Glutamatergic neuron (in vitro differentiated cells): ENCODE measurements around the gene CYBRD1. TPM values are rescaled to one million over a fixed set of nuclear protein-coding genes. Genes with fewer than 3 reads are reported as not detected.
"Not testable (repeated sequence)": the region's sequence is repeated elsewhere in the genome, so short reads cannot be mapped to it uniquely, and the experiment has no call there.

Experiments used
- DNase-seq: peaks from one replicate; pipeline ENCODE4 v3.0.0; 2022
- H3K27ac Mint-ChIP-seq: one replicate; pipeline ENCODE4 v1.8.0; 2020; ENCODE audit warnings: mild to moderate bottlenecking, mixed read lengths, inconsistent platforms; ENCODE audit not compliant: unreplicated experiment
- H3K27me3 Mint-ChIP-seq: one replicate; pipeline ENCODE4 v1.8.0; 2020; ENCODE audit warnings: mild to moderate bottlenecking, moderate library complexity, mixed read lengths, inconsistent platforms; ENCODE audit not compliant: unreplicated experiment
- H3K36me3 Mint-ChIP-seq: one replicate; pipeline ENCODE4 v1.8.0; 2020; ENCODE audit warnings: mild to moderate bottlenecking, mixed read lengths, inconsistent platforms; ENCODE audit not compliant: unreplicated experiment
- H3K4me1 Mint-ChIP-seq: one replicate; pipeline ENCODE4 v1.8.0; 2020; ENCODE audit warnings: mild to moderate bottlenecking, low read depth, mixed read lengths, inconsistent platforms; ENCODE audit not compliant: unreplicated experiment
- H3K4me3 Mint-ChIP-seq: one replicate; pipeline ENCODE4 v1.8.0; 2020; ENCODE audit warnings: mild to moderate bottlenecking, mixed read lengths, inconsistent platforms; ENCODE audit not compliant: unreplicated experiment
- H3K9me3 Mint-ChIP-seq: one replicate; pipeline ENCODE4 v1.8.0; 2020; ENCODE audit warnings: mild to moderate bottlenecking, moderate library complexity, mixed read lengths, inconsistent platforms; ENCODE audit not compliant: unreplicated experiment
- CTCF ChIP-seq: fragments of 200-600 bp; sonication (generic); IDR thresholded peaks from one replicate; pipeline ENCODE4 v1.5.0; 2021; ENCODE audit not compliant: partially characterized antibody, unreplicated experiment
- total RNA-seq: library from RNA; stranded (reverse); fragmentation: NEBNext Ultra II Directional; extraction: Animal tissue kit (Norgen Biotek cat#: 25700); gene quantifications from one replicate; pipeline ENCODE4 v1.2.1, GENCODE V29; 2021; ENCODE audit not compliant: unreplicated experiment

The CYBRD1 gene
- total RNA-seq, 1 donor from 2014 or later, result 0.54 TPM

GRCh38 chr2:171522788-171523087 is 464 bp downstream of the CYBRD1 start:
- Mint-ChIP-seq H3K36me3 (no peaks in the 10 kb centered on the region), H3K27ac (no peak overlapping the region), H3K27me3 (peaks cover 11% of the 10 kb centered on the region), H3K9me3 (peaks cover 4% of the 10 kb centered on the region), H3K4me3 (peak overlapping the region; percentile 90), H3K4me1 (no peaks in the 10 kb centered on the region)
- DNase-seq, result peak; percentile 58
- no peak for TF ChIP-seq CTCF

GRCh38 chr2:171523088-171524017 is 1.1 kb downstream of the CYBRD1 start:
- Mint-ChIP-seq H3K27ac (no peak overlapping the region), H3K9me3 (peaks cover 4% of the 10 kb centered on the region), H3K27me3 (peaks cover 11% of the 10 kb centered on the region), H3K36me3 (no peaks in the 10 kb centered on the region), H3K4me1 (no peaks in the 10 kb centered on the region), H3K4me3 (peak overlapping the region; percentile 84)
- no peak for TF ChIP-seq CTCF
- DNase-seq, result peak; percentile 63

GRCh38 chr2:171524018-171524401 is 1.7 kb downstream of the CYBRD1 start:
- DNase-seq, result no peak
- H3K4me3 Mint-ChIP-seq, result peak overlapping the region; percentile 53
- peaks cover 11% of the 10 kb centered on the region for H3K27me3 Mint-ChIP-seq
- no peaks in the 10 kb centered on the region for H3K4me1 Mint-ChIP-seq
- no peak overlapping the region for H3K27ac Mint-ChIP-seq
- no peak for TF ChIP-seq CTCF
- no peaks in the 10 kb centered on the region for H3K36me3 Mint-ChIP-seq
- peaks cover 4% of the 10 kb centered on the region for H3K9me3 Mint-ChIP-seq

GRCh38 chr2:171529914-171530313 is 7.6 kb downstream of the CYBRD1 start:
- no peaks in the 10 kb centered on the region for H3K9me3 Mint-ChIP-seq
- H3K4me3 Mint-ChIP-seq, result no peak overlapping the region
- H3K4me1 Mint-ChIP-seq, result no peaks in the 10 kb centered on the region
- H3K27me3 Mint-ChIP-seq, result peaks cover 2% of the 10 kb centered on the region
- no peak for DNase-seq
- TF ChIP-seq CTCF, result peak; percentile 82
- H3K36me3 Mint-ChIP-seq, result peaks cover 5% of the 10 kb centered on the region
- no peak overlapping the region for H3K27ac Mint-ChIP-seq

- Mint-ChIP-seq H3K9me3 (no peaks in the 10 kb centered on the region), H3K4me3 (no peak overlapping the region), H3K27ac (no peak overlapping the region), H3K4me1 (no peaks in the 10 kb centered on the region), H3K36me3 (peaks cover 5% of the 10 kb centered on the region), H3K27me3 (peaks cover 2% of the 10 kb centered on the region)
- TF ChIP-seq CTCF, result no peak
- DNase-seq, result no peak
Observed at GRCh38 chr2:171530378-171530777, 8.1 kb downstream of the CYBRD1 start.

GRCh38 chr2:171530859-171531258 is 8.6 kb downstream of the CYBRD1 start:
- H3K27me3 Mint-ChIP-seq, H3K27ac Mint-ChIP-seq, H3K4me1 Mint-ChIP-seq, DNase-seq, H3K36me3 Mint-ChIP-seq, H3K9me3 Mint-ChIP-seq, H3K4me3 Mint-ChIP-seq: not testable (repeated sequence)
